Parietal lobe (tissue), 1 donor: ENCODE results near the gene MCAT. TPM values are rescaled to one million over a fixed set of nuclear protein-coding genes. Genes with fewer than 3 reads are reported as not detected.

Source experiments
- total RNA-seq: library from RNA; depleted of rRNA; stranded (reverse); fragments of >200 nt; gene quantifications from one replicate; pipeline ENCODE4 v1.2.3, GENCODE V29; 2014

MCAT gene
- 26.9 TPM for total RNA-seq

GRCh38 chr22:43142880-43143562 is at the start of gene MCAT:
Gene MCAT, minus strand, starts transcription at chr22:43143398. Its CDS starts 50 bp downstream, at chr22:43143348.

GRCh38 chr22:43186272-43187170 is 43.3 kb upstream of the MCAT start, which contains the start of gene TTLL12:
Gene TTLL12, minus strand, starts transcription at chr22:43187134. Its CDS starts 65 bp downstream, at chr22:43187069.

GRCh38 chr22:43151251-43152002 is 8.2 kb upstream of the MCAT start, which contains the start of gene TSPO:
Gene TSPO, plus strand, starts transcription at chr22:43151559. Its CDS starts 7,680 bp downstream, at chr22:43159239.

GRCh38 chr22:43110444-43110926 is 32.7 kb downstream of the MCAT start, which contains the start of gene BIK:
Gene BIK, plus strand, starts transcription at chr22:43110750. Its CDS starts 13,273 bp downstream, at chr22:43124023.

GRCh38 chr22:43088984-43089717 is 54.0 kb downstream of the MCAT start, which contains the start of gene TTLL1:
Gene TTLL1, minus strand, starts transcription at chr22:43089391. Its CDS starts 13,805 bp downstream, at chr22:43075586.

Other genes starting within 250 kb of the MCAT start
- gene PACSIN2, start 128.2 kb downstream of the MCAT start, total RNA-seq: 27.9 TPM
- 49.5 TPM for gene TTLL1, start 54.0 kb downstream of the MCAT start, total RNA-seq
- not detected for gene BIK, start 32.6 kb downstream of the MCAT start, total RNA-seq
- 37.6 TPM for gene TSPO, start 8.2 kb upstream of the MCAT start, total RNA-seq
- 36.6 TPM for gene TTLL12, start 43.7 kb upstream of the MCAT start, total RNA-seq
- gene SCUBE1, start 200.0 kb upstream of the MCAT start, total RNA-seq: 59.8 TPM